ENCODE data around the gene CEP170B.
"Not testable (repeated sequence)": the region's sequence is repeated elsewhere in the genome, so short reads cannot be mapped to it uniquely, and the experiment has no call there.

Gene CEP170B

DNA sequence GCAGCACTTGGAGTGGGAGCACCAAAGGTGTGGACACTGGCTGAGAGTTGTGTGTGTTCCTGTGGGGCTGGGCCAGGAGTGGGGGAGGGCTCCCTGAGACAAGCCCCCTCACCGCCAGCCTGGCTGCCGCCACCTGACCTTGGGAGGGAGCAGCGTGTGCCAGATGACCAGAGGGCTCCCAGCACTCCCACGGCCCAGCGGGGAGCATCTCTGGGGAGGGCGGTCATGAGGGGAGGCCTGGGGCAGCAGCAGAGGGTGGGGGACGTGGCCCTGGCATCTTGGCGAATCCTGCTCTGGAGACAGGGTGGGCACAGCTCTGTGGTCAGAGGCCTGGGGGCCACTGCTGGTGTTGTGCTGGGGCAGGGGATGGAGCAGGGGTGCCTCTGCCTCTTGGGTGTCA is 10.7 kb downstream of the CEP170B start:
- Histone ChIP-seq H3K4me3 (no peak overlapping the region), H3K27ac (no peak overlapping the region)

DNA sequence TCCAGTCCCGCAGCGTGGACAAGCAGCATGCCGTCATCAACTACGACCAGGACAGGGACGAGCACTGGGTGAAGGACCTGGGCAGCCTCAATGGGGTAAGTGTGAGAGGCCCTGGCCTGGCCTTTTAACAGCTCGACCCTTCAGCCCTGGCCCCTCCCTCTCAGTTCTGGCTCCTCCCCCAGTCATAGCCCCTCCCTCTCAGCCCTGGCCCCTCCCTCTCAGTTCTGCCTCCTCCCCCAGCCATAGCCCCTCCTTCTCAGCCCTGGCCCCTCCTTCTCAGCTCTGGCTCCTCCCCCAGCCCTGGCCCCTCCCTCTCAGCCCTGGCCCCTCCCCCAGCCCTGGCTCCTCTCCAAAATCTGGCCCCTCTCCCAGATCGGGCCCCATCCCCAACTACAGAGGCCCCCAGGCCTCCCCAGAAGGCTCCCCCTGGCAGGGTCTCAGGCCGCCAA is 11.2 kb downstream of the CEP170B start:
- no peak overlapping the region for H3K4me3 ChIP-seq
- no peak overlapping the region for H3K27ac ChIP-seq

DNA sequence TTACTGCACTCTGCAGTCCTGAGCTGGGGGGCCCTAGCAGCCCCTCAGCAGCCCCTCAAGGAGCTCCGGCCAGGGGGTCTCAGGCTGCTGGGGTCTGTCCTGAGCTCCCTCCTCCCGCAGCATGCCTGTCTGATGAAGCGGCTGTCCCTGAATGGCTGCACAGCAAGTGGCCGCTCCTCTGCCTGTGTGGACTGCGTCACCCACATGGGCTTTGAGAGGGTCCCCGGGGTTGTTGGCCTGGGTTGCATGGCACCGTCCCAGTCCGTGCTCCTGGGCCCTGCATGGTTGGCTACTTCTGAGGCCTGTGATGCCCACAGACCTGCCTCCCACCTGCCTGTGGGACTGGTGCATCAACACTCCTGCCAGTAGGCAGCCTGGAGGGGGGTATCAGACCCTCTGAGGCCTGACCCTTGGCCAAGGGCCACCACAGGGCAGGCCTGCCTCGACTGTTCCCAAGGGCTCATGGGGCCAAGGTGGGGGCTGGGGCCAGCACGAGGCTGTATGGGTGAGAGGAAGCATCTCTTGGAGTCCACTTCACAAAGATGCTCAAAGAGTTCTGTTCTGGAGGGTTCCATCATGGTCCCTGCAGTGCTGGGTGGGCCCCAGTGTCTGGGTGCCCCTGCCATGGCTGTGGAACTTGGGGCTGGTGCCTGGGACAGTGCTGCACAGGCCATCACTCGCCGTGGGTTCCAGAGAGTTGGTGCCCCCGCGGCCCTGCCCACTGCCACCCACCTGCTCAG is 12.2 kb downstream of the CEP170B start:
- Histone ChIP-seq H3K27ac (no peak overlapping the region), H3K4me3 (no peak overlapping the region)

DNA sequence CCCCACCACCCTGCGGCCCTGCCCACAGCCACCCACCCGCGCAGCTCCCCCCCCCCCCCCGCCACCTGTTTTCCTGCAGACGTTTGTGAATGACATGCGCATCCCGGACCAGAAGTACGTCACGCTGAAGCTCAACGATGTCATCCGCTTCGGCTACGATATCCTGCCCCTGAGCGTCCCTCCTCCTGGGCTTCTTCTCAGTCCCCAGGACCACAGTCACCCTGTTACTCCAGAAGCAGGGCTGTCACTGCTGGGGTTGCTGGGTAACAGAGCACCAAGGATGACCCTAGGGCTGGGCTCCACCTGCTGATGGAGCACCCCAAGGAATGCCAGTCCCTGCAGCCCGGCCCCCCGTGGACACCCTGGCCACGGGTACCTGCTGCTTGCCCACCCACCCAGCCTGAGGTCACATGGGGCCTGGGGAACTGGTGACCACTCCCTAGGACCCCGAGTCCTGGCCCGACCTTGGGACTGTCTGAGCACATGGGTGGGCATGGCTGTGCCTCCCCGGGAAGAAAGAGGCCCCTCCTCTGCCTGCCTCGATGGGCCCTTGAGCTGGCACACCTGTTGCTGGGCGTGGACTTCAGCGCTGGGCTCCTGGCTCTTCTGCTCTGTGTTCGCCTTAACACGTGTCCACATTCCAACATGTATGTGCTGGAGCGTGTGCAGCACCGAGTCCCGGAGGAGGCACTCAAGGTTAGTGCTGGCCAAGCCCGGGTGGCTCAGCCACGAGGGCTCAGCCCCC is 12.9 kb downstream of the CEP170B start:
- Histone ChIP-seq H3K4me3 (no peak overlapping the region), H3K27ac (no peak overlapping the region)

DNA sequence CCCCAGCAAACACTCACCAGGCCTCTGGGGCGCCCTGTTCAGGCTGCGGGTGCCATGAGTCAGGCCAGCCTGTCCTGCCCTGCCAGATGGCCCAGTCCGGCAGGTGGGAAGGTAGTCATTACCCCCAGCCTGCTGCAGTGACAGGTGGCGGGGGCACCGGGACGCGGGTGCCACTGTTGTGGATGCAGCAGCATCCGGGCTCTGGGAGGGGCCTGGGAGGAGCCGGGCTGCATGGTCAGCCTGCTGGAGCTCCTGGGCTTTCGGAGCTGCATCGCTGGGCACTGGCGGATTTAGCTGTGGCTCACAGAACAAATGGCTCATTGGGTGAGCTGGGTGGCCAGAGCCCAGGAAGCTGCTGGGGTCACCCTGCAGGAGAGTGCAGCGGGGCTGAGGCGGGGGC is 13.5 kb downstream of the CEP170B start:
- Histone ChIP-seq H3K27ac (no peak overlapping the region), H3K4me3 (no peak overlapping the region)

DNA sequence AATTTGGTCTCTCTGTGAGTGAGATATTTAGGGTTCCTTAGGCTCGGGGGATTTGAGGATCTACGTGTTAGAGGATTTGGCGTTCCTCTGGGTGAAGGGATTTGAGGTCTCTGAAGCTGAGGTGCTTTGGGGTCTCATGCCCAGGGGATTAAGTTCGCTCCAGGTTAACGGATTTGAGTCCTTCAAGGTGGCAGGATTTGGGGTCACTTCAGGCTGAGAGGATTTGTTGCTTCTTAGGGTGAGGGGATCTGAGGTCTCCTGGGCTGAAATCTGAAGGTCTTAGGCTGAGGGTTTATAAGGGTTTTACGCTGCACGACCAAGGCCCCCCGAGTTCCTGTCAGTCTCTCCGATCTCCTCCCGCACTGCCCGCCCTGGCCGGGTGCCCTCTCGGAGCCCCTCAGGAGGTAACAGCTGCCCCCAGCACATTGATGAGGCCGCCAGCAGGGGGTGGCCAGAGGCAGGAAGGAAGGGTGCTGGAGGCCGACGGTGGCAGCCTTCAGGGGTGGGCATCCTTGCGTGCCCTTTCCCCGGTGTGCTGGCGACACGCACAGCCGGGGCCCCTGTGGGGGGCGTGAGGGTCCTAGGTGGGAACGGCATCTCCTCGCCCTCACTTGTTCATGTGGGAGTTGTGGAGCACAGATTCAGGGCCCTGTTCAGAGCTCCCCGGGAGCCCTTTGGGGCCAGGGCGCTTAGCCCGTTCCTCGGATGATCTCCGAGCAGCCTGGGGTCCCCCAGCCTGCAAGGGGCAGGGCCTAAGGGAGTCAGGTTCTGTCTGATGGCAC is 14.3 kb downstream of the CEP170B start:
- no peak overlapping the region for H3K27ac ChIP-seq
- no peak overlapping the region for H3K4me3 ChIP-seq

DNA sequence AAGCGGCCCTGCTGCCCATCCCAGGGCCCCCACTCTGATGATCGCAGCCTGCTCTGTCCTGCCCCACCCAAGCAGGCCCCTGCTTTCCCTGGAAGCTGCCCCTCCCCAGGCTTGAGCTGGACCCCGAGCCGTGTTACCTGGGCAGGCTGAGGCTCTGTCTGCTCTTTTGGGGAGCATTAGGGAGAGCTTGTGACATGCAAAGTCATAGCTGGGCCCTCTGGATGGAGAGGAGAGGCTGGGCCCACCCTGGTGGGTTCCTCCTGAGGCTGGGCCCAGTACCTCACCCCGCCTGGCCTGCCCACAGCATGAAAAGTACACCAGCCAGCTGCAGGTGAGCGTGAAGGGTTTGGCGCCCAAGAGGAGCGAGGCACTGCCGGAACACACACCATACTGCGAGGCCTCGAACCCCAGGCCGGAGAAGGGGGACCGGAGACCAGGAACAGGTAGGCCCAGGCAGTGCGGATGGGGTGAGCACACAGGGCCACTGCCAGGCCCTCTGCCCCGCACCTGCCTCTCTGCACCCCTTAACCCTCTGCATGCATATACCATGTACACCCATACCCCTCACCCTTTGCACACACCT is 15.0 kb downstream of the CEP170B start:
- Histone ChIP-seq H3K27ac (no peak overlapping the region), H3K4me3 (no peak overlapping the region)

DNA sequence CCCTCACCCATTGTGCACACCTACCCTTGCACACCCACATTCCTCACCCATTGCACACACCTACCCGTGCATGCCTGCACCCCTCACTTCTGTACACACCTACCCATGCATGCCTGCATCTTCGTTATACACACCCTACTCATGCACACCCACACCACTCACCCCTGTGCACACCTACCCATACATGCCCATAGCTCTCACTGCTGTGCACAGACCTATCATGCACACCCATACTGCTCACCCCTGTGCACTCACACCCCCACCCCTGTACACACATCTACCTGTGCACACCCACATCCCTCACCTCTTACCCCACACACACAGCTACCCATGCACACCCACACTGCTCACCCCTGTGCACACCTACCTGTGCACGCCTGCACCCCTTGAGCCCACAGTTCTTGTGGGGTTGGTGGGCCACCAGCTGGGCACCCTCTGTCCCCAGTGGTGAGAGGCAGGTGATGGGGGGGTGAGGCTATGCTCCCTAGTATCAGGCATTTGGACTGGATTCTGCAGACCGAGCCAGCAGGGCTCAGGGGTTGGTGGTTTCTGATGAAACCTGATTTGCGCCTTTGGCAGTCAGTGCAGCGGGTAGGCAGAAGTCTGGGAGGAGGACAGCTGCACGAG is 15.6 kb downstream of the CEP170B start:
- H3K4me3 ChIP-seq: no peak overlapping the region
- H3K27ac ChIP-seq: no peak overlapping the region

DNA sequence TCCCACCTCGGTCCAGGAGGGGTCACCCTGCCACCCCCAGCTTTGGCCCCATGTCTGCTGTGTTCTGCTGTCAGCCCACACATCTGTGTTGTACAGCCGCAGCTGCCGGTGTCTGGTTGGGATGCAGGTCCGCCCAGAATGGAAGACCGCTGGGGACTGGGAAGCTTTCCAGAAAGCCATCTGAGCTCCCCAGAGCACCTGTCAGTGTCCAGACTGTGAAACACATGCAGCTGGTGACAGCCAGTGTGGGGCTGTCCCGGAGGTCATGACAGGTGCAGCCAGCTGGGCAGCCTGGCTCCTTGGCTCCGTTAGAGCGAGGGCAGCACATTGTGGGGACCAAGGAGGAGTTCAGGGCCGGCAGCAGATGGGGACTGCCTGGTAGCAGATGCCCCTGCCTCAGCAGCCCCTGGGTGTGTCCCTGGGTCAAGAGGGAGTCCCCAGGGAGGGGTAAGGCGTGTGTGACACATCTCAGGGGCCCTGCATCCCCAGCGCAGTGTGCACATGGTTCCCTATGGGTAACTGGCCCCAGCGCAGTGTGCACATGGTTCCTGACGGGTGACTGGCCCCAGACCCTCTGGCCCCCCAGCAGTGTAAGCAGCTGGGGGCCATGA is 16.4 kb downstream of the CEP170B start:
- H3K27ac ChIP-seq: peak overlapping the region in 1 of 21 experiments; percentile 22
- H3K4me3 ChIP-seq: no peak overlapping the region

DNA sequence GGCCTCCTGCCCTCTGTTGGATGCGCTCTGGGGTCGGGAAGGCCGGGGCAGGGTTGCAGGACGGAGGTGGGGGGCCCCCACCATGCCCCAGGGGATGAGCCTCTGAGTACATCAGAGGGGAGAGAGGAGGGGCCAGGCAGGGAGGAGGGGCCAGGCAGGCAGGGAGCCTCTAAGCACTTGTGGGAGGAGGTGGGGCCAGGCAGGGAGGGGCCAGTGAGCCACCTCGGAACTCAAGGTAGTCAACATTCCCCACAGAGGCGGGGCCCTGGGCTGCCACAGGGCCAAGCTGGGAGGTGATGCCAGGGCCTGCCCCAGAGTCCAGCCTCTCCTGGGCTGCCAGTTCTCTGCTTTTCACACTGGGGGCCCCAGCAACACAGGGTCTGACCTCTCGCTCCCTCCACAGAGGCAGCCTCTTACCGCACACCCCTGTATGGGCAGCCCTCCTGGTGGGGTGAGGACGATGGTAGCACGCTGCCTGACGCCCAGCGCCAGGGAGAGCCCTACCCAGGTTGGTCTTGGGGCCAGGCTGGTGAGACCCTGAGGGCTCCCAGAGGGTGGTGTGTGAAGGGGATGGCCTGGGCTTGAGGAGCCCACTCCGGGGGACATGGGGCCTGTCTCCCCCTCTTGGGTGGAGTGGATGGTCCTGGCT is 17.4 kb downstream of the CEP170B start:
- peak overlapping the region in 4 of 21 experiments; percentile 10 to 51 (median 40) for H3K27ac ChIP-seq
- H3K4me3 ChIP-seq: no peak overlapping the region

DNA sequence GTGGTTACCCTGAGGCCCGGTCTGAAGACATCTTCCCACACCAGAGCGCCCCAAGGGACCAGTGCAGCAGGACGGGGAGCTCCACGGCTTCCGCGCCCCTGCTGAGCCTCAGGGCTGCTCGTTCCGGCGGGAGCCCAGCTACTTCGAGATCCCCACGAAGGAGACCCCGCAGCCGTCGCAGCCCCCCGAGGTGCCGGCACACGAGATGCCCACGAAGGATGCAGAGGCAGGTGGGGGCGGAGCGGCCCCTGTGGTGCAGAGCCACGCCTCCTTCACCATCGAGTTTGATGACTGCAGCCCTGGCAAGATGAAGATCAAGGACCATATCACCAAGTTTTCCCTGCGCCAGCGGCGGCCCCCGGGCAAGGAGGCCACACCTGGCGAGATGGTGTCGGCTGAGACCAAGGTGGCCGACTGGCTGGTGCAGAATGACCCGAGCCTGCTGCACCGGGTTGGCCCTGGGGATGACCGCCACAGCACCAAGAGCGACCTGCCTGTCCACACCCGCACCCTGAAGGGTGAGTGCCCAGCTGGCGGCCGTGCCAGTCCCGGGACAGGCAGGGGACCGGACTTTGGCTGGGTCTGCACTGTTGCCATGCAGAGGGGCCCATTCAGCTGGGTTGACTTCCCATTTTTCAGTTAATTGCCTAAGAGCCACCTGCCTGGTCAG is 18.1 kb downstream of the CEP170B start:
- H3K4me3 ChIP-seq: no peak overlapping the region
- peak overlapping the region in 3 of 21 experiments; percentile 29 to 51 (median 51) for H3K27ac ChIP-seq

DNA sequence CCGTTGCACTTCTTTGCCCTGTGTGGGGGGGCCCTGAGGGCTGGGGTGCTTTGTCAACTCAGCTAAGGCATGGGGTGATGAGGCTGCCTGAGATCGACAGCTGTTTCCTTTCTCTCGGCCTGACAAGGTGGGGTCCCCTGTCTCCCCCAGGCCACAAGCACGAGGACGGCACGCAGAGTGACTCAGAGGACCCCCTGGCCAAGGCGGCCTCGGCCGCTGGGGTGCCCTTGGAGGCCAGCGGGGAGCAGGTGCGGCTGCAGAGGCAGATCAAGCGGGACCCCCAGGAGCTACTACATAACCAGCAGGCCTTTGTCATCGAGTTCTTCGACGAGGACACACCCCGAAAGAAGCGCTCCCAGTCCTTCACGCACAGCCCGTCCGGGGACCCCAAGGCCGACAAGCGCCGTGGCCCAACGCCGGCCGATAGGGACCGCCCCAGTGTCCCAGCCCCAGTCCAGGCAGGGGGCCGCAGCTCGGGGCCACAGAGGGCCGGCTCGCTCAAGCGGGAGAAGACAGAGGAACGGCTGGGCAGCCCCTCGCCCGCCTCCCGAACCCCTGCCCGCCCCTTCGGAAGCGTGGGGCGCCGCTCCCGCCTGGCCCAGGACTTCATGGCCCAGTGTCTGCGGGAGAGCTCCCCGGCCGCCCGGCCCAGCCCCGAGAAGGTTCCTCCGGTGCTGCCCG is 18.8 kb downstream of the CEP170B start:
- Histone ChIP-seq H3K27ac (no peak overlapping the region), H3K4me3 (no peak overlapping the region)

DNA sequence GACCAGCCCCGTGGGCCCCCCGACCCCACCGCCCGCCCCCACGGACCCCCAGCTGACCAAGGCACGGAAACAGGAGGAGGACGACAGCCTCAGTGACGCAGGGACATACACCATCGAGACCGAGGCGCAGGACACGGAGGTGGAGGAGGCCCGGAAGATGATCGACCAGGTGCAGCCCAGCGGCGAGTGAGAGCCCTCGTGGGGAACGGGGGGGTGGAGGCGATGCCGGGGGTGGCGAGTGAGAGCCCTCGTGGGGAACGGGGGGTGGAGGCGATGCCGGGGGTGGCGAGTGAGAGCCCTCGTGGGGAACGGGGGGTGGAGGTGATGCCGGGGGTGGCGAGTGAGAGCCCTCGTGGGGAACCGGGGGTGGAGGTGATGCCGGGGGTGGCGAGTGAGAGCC is 19.3 kb downstream of the CEP170B start:
- H3K27ac ChIP-seq, H3K4me3 ChIP-seq: not testable (repeated sequence)

DNA sequence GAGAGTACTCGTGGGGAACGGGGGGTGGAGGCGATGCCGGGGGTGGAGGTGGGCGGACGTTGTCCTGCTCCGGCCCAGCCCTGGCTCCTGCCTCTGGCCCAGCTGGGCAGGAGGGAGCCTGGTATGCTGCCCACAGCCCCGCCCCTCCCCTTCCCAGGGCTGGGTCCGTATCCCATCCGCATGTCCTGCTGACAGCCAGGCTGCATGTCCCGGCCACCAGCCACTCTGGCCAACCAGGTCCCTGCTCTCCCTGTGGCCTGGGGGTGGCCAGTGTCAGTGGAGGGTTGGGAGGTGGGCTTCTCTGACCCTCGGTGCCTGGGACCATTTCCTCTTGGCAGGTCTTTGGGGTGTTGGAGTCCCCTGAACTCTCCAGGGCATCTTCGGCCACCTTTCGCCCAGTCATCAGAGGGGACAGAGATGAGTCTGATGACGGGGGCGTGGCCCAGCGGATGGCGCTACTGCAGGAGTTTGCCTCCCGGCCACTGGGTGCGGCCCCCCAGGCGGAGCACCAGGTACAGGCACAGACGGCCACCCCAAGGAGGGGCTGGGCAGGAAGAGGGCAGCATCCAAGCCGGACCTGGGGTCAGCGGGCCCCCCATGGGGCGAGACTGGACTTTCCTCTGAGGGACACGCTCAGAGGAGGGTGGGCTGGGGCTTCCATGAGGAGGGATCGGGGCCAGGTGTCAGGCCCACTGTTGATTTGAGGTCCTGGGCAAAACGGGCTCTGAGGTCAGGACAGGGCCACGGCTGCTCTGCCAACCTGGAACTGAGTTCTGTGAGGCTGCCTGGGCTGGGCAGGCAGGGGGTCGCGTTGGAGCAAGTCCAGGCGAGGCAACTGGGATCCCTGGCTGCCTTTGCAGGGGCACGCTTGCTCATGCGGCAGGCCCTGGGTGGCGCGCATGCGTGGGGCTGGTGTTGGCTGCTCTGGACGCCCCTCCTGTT is 20.2 kb downstream of the CEP170B start:
- H3K27ac ChIP-seq: no peak overlapping the region
- H3K4me3 ChIP-seq: no peak overlapping the region

DNA sequence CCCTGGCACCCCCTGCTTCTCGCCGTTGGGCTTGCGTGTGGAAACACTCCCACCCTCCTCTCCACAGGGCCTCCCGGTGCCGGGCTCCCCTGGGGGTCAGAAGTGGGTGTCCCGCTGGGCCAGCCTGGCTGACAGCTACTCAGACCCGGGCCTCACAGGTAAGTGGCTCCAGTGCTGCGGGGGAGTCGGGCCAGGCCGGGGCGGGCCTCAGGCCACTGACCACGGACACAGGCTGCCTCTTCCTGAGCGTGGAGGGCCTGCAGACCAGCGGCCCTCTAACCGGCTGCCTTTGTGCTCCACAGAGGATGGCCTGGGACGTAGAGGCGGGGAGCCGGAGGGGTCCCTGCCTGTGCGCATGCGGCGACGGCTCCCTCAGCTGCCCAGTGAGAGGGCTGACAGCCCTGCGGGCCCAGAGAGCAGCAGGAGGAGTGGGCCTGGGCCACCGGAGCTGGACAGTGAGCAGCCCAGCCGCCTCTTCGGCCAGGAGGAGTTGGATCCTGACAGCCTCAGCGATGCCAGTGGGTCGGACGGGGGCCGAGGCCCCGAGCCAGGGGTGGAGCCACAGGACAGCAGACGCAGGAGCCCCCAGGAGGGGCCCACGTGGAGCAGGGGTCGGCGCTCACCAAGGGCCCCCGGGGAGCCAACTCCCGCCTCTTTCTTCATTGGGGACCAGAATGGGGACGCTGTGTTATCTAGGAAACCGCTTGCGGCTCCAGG is 21.1 kb downstream of the CEP170B start:
- Histone ChIP-seq H3K4me3 (no peak overlapping the region), H3K27ac (no peak overlapping the region)

All from skin epidermis (tissue), 12 donors.